Natural killer cell (primary cell): Measurements from ENCODE around the gene AFAP1. TPM values are rescaled to one million over a fixed set of nuclear protein-coding genes. Genes with fewer than 3 reads are reported as not detected.

Experiments
- ATAC-seq, 3 donors: fragments of 150-1000 bp in 2 of 3; fragments of 200-7000 bp in 1 of 3; cut with Tn5 transposase; 1 replicate in 1 of 3; 2 replicates in 2 of 3; pipeline ENCODE4 v1.10.0; 2021; ENCODE audit warnings: mild to moderate bottlenecking in 2 of 3, moderate library complexity in 2 of 3
- DNase-seq, 2 donors: peaks; one replicate each; pipeline versions ENCODE4 v3.0.0 to v3.0.0-alpha.2; 2013 to 2021; ENCODE audit warnings: mixed read lengths in 1 of 2
- H3K27ac ChIP-seq: one replicate; pipeline ENCODE4 v1.5.1; 2013; ENCODE audit warnings: mild to moderate bottlenecking, low read length
- H3K27me3 ChIP-seq: one replicate; pipeline ENCODE4 v1.6.1; 2013; ENCODE audit warnings: low read length; ENCODE audit not compliant: control insufficient read depth, insufficient read depth
- H3K36me3 ChIP-seq: one replicate; pipeline ENCODE4 v1.6.1; 2013; ENCODE audit warnings: low read length; ENCODE audit not compliant: control insufficient read depth, insufficient read depth
- H3K4me1 ChIP-seq: one replicate; pipeline ENCODE4 v1.6.1; 2013; ENCODE audit warnings: low read length; ENCODE audit not compliant: control insufficient read depth, insufficient read depth
- H3K4me3 ChIP-seq: one replicate; pipeline ENCODE4 v1.5.1; 2013; ENCODE audit warnings: low read length
- H3K9me3 ChIP-seq: one replicate; pipeline ENCODE4 v1.6.1; 2013; ENCODE audit warnings: low read length; ENCODE audit not compliant: control insufficient read depth, insufficient read depth
- H3K27ac Mint-ChIP-seq, 2 donors: one replicate each; pipeline ENCODE4 v1.8.0; 2022; ENCODE audit warnings: mild to moderate bottlenecking in 2 of 2, mixed read lengths in 2 of 2, moderate library complexity in 1 of 2
- H3K27me3 Mint-ChIP-seq, 2 donors: one replicate each; pipeline ENCODE4 v1.8.0; 2022; ENCODE audit warnings: low read depth in 2 of 2, mixed read lengths in 2 of 2
- H3K36me3 Mint-ChIP-seq: one replicate; pipeline ENCODE4 v1.8.0; 2022; ENCODE audit warnings: mixed read lengths
- H3K4me1 Mint-ChIP-seq, 2 donors: one replicate each; pipeline ENCODE4 v1.8.0; 2022; ENCODE audit warnings: mixed read lengths in 2 of 2
- H3K4me3 Mint-ChIP-seq: one replicate; pipeline ENCODE4 v1.8.0; 2022; ENCODE audit warnings: mild to moderate bottlenecking, moderate library complexity, mixed read lengths
- H3K9me3 Mint-ChIP-seq, 2 donors: one replicate each; pipeline ENCODE4 v1.8.0; 2022; ENCODE audit warnings: mixed read lengths in 2 of 2
- WGBS: methylation state at CpG from one replicate; pipeline ENCODE4 v1.1.7; 2013; ENCODE audit warnings: missing lambda C conversion rate; ENCODE audit not compliant: insufficient coverage; 5-methylcytosine and 5-hydroxymethylcytosine counted together
- intact Hi-C: fragments of 100-400 bp; cut with micrococcal nuclease; formaldehyde crosslinking; loops from one replicate; pipeline ENCODE4 v1.14.2; 2022
- total RNA-seq, 4 donors: library from RNA; stranded (reverse); fragments of 120-200 nt in 1 of 4; gene quantifications; one replicate each; pipeline versions ENCODE4 v1.2.3 to v1.2.4, GENCODE V29; 2013 to 2022
- TF ChIP-seq, protein P1 (sequence below): fragments of 200-600 bp; IDR thresholded peaks from one replicate; pipeline ENCODE4 v1.8.0; 2022; ENCODE audit warnings: antibody characterized with exemption

AFAP1 gene
- total RNA-seq, 3 donors from 2014 or later (not counting 1 experiment from before 2014, with no cell fraction given) = 4.9 to 12.5 (median 9.5) TPM

- ATAC-seq (no peak), DNase-seq (peak in 1 of 2 donors; percentile 23)
- 70% methylated on average over 10 of the region's 11 CpGs for WGBS
- Histone ChIP-seq H3K4me1 (peaks cover 16% of the 10 kb centered on the region), H3K4me3 (no peak overlapping the region), H3K27ac (no peak overlapping the region), H3K9me3 (no peaks in the 10 kb centered on the region), H3K27me3 (no peaks in the 10 kb centered on the region), H3K36me3 (no peaks in the 10 kb centered on the region)
- no peaks in the 10 kb centered on the region for H3K27me3 Mint-ChIP-seq
- no peaks in the 10 kb centered on the region for H3K36me3 Mint-ChIP-seq
- H3K9me3 Mint-ChIP-seq = no peaks in the 10 kb centered on the region
- TF ChIP-seq, protein P1, sequence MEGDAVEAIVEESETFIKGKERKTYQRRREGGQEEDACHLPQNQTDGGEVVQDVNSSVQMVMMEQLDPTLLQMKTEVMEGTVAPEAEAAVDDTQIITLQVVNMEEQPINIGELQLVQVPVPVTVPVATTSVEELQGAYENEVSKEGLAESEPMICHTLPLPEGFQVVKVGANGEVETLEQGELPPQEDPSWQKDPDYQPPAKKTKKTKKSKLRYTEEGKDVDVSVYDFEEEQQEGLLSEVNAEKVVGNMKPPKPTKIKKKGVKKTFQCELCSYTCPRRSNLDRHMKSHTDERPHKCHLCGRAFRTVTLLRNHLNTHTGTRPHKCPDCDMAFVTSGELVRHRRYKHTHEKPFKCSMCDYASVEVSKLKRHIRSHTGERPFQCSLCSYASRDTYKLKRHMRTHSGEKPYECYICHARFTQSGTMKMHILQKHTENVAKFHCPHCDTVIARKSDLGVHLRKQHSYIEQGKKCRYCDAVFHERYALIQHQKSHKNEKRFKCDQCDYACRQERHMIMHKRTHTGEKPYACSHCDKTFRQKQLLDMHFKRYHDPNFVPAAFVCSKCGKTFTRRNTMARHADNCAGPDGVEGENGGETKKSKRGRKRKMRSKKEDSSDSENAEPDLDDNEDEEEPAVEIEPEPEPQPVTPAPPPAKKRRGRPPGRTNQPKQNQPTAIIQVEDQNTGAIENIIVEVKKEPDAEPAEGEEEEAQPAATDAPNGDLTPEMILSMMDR = no peak
- H3K27ac Mint-ChIP-seq = peak overlapping the region in 1 of 2 donors; percentile 94
- peaks cover 11 to 19% of the 10 kb centered on the region in 2 donors for H3K4me1 Mint-ChIP-seq
- no peak overlapping the region for H3K4me3 Mint-ChIP-seq
- intact Hi-C loops = no loop called here
These were observed 181.2 kb downstream of the AFAP1 start for GRCh38 chr4:7758476-7758875.

DNA sequence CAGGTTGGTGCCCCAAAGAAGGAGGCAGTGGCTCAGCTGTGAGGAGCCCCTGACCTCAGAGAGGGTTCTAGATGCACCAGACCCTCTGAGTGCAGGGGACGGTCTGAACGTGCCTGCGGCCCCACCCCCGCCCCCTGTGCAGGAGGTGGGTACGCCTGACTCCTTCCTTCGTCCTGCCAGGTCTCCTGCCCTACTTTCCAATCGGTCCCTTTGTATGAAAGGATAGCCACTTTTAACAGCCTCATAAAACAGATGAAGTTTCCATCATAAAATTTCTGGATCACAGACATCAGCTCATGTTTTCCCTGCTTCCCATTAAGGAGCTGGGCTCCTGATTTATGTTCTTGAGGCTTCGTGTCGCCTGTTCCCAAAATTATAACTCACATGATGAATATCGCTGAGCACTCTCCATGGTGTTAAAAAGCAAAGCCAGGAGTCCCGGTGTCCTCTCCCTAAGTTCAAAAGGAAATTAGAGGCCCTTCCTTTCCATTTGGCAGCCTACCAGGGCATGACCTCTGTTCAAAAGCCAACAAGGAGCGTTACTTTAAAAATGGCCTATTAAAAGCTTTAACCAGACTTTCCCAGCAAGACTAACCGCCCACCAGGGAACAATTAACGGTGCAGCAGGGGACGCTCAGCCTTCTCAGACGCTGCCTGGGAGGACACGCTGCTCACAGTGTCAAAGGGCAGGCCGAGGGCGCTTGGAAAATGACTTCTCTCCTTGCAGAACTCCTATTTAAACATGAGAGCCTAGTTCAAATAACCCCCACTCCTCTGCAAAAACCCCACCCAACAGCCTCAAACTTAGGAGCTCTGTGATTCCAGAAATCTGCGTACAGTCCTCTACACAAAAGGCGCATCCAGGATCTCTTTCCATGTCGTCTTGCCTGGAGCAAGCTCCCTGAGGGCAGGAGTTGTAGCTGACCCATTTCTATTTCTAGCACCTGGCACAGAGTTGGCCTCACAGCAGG, 181.9 kb downstream of the AFAP1 start:
- Mint-ChIP-seq H3K4me1 (peaks cover 11 to 19% of the 10 kb centered on the region in 2 donors), H3K27me3 (no peaks in the 10 kb centered on the region)

GRCh38 chr4:7756561-7757355, 182.9 kb downstream of the AFAP1 start:
- Mint-ChIP-seq H3K27ac (no peak overlapping the region), H3K4me1 (peaks cover 11 to 16% of the 10 kb centered on the region in 2 donors), H3K9me3 (no peaks in the 10 kb centered on the region), H3K27me3 (no peaks in the 10 kb centered on the region), H3K36me3 (no peaks in the 10 kb centered on the region), H3K4me3 (no peak overlapping the region)
- Histone ChIP-seq H3K36me3 (no peaks in the 10 kb centered on the region), H3K4me1 (peaks cover 16% of the 10 kb centered on the region), H3K27me3 (no peaks in the 10 kb centered on the region), H3K4me3 (no peak overlapping the region), H3K9me3 (no peaks in the 10 kb centered on the region), H3K27ac (no peak overlapping the region)
- TF ChIP-seq, protein P1 = no peak
- 84% methylated on average over 32 of the region's 32 CpGs for WGBS
- DNase-seq (no peak), ATAC-seq (no peak)
- intact Hi-C loops = no loop called here

More for the DNA sequence above, 181.9 kb downstream of the AFAP1 start:
- no peak overlapping the region for H3K4me3 ChIP-seq
- DNase-seq (no peak), ATAC-seq (no peak)
- Mint-ChIP-seq H3K4me3 (no peak overlapping the region), H3K27ac (peak overlapping the region in 1 of 2 donors; percentile 94), H3K36me3 (no peaks in the 10 kb centered on the region), H3K9me3 (no peaks in the 10 kb centered on the region)
- TF ChIP-seq, protein P1 = no peak
- H3K27me3 ChIP-seq = no peaks in the 10 kb centered on the region
- intact Hi-C loops = no loop called here
- WGBS = 83% methylated on average over 22 of the region's 22 CpGs
- H3K4me1 ChIP-seq = peaks cover 16% of the 10 kb centered on the region
- H3K27ac ChIP-seq = no peak overlapping the region
- H3K9me3 ChIP-seq = no peaks in the 10 kb centered on the region
- H3K36me3 ChIP-seq = no peaks in the 10 kb centered on the region
